Testis (tissue), 3 donors: ENCODE measurements around the gene PRSS57. TPM values are rescaled to one million over a fixed set of nuclear protein-coding genes. Genes with fewer than 3 reads are reported as not detected.

ENCODE experiments used
- DNase-seq: peaks from one replicate; pipeline ENCODE4 v3.0.0-alpha.2; 2019
- H3K27ac ChIP-seq, 2 donors: fragments of 200-600 bp; sonication (generic); one replicate each; pipeline ENCODE4 v1.5.1; 2019
- H3K27me3 ChIP-seq: fragments of 200-600 bp; sonication (generic); one replicate; pipeline ENCODE4 v1.5.1; 2019
- H3K36me3 ChIP-seq: fragments of 200-600 bp; sonication (generic); one replicate; pipeline ENCODE4 v1.5.1; 2017; ENCODE audit warnings: low read depth; ENCODE audit errors: missing control alignments
- H3K4me1 ChIP-seq: fragments of 200-600 bp; sonication (generic); one replicate; pipeline ENCODE4 v1.5.1; 2019
- H3K4me3 ChIP-seq, 2 donors: fragments of 200-600 bp; sonication (generic); one replicate each; pipeline ENCODE4 v1.5.1; 2017 to 2019
- H3K9me3 ChIP-seq: fragments of 200-600 bp; sonication (generic); one replicate; pipeline ENCODE4 v1.5.1; 2017
- CTCF ChIP-seq, 3 experiments: fragments of 450-650 bp in 2 of 3; fragments of 200-600 bp in 1 of 3; sonication (generic) in 1 of 3; IDR thresholded peaks; one replicate each; pipeline ENCODE4 v1.5.1; 2016 to 2019; ENCODE audit warnings: antibody characterized with exemption in 3 of 3, mild to moderate bottlenecking in 2 of 3, moderate library complexity in 1 of 3
- POLR2A ChIP-seq: fragments of 450-650 bp; IDR thresholded peaks from one replicate; pipeline ENCODE4 v1.6.1; 2017; ENCODE audit warnings: antibody characterized with exemption, mild to moderate bottlenecking, moderate library complexity
- WGBS, 2 donors: methylation state at CpG; one replicate each; pipeline ENCODE4 v1.1.5; 2018; 5-methylcytosine and 5-hydroxymethylcytosine counted together
- intact Hi-C: fragments of 100-400 bp; cut with DNase I; formaldehyde crosslinking; loops from one replicate; pipeline ENCODE4 v1.15.1; 2023; ENCODE audit warnings: low total_unique reads
- polyA plus RNA-seq: library from polyadenylated mRNA; stranded (reverse); fragments of 350-450 nt; fragmentation: Illumina TruSeq; extraction: RNeasy Lipid Tissue Mini Kit (QIAGEN cat#74804); gene quantifications from one replicate; pipeline ENCODE4 v1.2.3, GENCODE V29; 2014; ENCODE audit warnings: low read depth, low replicate concordance; ENCODE audit not compliant: insufficient read depth
- total RNA-seq, 2 donors: library from RNA; depleted of rRNA; stranded (reverse); fragments of >200 nt; gene quantifications; one replicate each; pipeline ENCODE4 v1.2.3, GENCODE V29; 2016

The PRSS57 gene
- total and polyA plus RNA-seq, 3 donors from 2014 or later = not detected

DNA sequence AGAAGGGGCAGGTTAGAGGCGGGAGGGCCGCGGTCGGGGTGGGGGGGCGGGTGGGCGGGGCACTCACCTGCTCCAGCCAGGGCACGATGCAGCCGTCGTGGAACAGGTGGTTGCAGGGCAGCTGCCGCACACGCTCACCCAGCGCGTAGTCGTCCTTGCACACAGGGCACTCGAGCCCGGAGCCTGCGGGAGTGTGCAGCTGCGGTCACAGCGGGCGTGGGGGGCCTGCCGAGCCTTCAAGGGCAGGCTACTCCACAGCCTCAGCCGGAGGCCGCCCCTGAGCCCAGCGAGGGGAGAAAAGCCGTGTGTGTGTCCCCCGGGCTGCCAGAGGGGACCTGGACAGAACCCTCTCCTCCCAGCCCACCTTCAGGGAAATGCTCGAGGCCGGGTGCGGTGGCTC, 46.9 kb downstream of the PRSS57 start:
- 73 to 89% methylated on average over 3 to 29 of the region's 29 CpGs for WGBS, 2 donors
- no peak for DNase-seq
- Histone ChIP-seq H3K36me3 (no peaks in the 10 kb centered on the region), H3K4me1 (peaks cover under 1% of the 10 kb centered on the region), H3K27me3 (no peaks in the 10 kb centered on the region), H3K9me3 (no peaks in the 10 kb centered on the region), H3K27ac (no peak overlapping the region), H3K4me3 (no peak overlapping the region)
- intact Hi-C loops = no loop called here
- no peak for TF ChIP-seq CTCF (IDR thresholded peaks at IDR 0.05)
- TF ChIP-seq POLR2A = no peak

GRCh38 chr19:647566-648284, 47.5 kb downstream of the PRSS57 start:
- H3K27ac ChIP-seq = no peak overlapping the region
- no peaks in the 10 kb centered on the region for H3K9me3 ChIP-seq
- DNase-seq = no peak
- intact Hi-C loops = no loop called here
- H3K4me1 ChIP-seq = peaks cover 6% of the 10 kb centered on the region
- no peaks in the 10 kb centered on the region for H3K36me3 ChIP-seq
- no peaks in the 10 kb centered on the region for H3K27me3 ChIP-seq
- no peak overlapping the region for H3K4me3 ChIP-seq
- 91 to 96% methylated on average over 40 to 52 of the region's 52 CpGs for WGBS, 2 donors
- TF ChIP-seq POLR2A (no peak), CTCF (IDR thresholded peaks at IDR 0.05) (no peak)

GRCh38 chr19:646779-647565, 48.3 kb downstream of the PRSS57 start:
- no peaks in the 10 kb centered on the region for H3K9me3 ChIP-seq
- 91 to 93% methylated on average over 30 to 48 of the region's 48 CpGs for WGBS, 2 donors
- no peak overlapping the region for H3K27ac ChIP-seq
- TF ChIP-seq CTCF (IDR thresholded peaks at IDR 0.05) = no peak
- no peak for TF ChIP-seq POLR2A
- no peaks in the 10 kb centered on the region for H3K36me3 ChIP-seq
- H3K4me3 ChIP-seq = no peak overlapping the region
- H3K27me3 ChIP-seq = no peaks in the 10 kb centered on the region
- DNase-seq = no peak
- H3K4me1 ChIP-seq = peaks cover 6% of the 10 kb centered on the region
- intact Hi-C loops = no loop called here

GRCh38 chr19:645912-646778, 49.1 kb downstream of the PRSS57 start:
- Histone ChIP-seq H3K4me1 (peaks cover 6% of the 10 kb centered on the region), H3K27me3 (no peaks in the 10 kb centered on the region), H3K4me3 (no peak overlapping the region), H3K9me3 (no peaks in the 10 kb centered on the region), H3K27ac (no peak overlapping the region), H3K36me3 (no peaks in the 10 kb centered on the region)
- no peak for TF ChIP-seq POLR2A
- no peak for TF ChIP-seq CTCF (IDR thresholded peaks at IDR 0.05)
- intact Hi-C loops = no loop called here
- 92 to 94% methylated on average over 26 to 62 of the region's 62 CpGs for WGBS, 2 donors
- DNase-seq = no peak
